GM12865 (cell line): Measurements from ENCODE around the gene KANSL1.
"Not testable (repeated sequence)": the region's sequence is repeated elsewhere in the genome, so short reads cannot be mapped to it uniquely, and the experiment has no call there.

ENCODE experiments used
- DNase-seq: peaks from one replicate; pipeline ENCODE4 v3.0.0; 2010; ENCODE audit warnings: low read depth
- H3K4me3 ChIP-seq: 2 replicates; pipeline ENCODE4 v1.5.1; 2011; ENCODE audit warnings: mild to moderate bottlenecking, low read depth, low read length, control low read depth
- TF ChIP-seq, protein P1 (sequence below): IDR thresholded peaks from 2 replicates; pipeline ENCODE4 v1.5.1; 2011; ENCODE audit warnings: low read length, control low read depth, low read depth, inconsistent platforms; ENCODE audit not compliant: insufficient read depth; ENCODE audit errors: missing control alignments

The KANSL1 gene

DNA sequence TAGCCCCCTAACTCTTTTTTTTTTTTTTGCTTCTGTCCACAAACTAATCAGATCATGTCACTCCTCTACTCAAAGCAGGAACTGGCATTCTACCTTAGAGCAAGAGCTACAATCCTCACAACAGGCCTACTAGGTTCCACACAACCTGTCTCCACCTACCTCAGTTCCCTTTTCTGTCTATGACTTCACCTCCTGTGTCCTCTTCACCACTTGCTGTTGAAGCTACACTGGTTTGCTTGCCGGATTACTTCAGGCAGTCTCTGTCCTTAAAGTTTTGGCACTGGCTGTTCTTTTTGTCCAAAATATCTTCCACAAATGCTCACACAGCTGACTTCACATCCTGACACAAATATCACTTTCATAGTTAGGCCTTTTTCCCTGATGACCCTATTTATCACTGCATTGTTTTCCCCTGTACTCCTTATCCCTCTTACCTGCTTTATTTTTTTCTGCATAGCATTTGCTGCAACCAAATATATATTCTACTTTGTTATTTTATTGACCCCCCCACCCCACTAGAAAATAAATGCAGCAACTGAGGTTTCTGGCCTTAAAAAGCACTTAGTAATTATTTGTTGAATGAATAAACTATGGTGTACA is 72.0 kb downstream of the KANSL1 start:
- no peak overlapping the region for H3K4me3 ChIP-seq
- TF ChIP-seq, protein P1, sequence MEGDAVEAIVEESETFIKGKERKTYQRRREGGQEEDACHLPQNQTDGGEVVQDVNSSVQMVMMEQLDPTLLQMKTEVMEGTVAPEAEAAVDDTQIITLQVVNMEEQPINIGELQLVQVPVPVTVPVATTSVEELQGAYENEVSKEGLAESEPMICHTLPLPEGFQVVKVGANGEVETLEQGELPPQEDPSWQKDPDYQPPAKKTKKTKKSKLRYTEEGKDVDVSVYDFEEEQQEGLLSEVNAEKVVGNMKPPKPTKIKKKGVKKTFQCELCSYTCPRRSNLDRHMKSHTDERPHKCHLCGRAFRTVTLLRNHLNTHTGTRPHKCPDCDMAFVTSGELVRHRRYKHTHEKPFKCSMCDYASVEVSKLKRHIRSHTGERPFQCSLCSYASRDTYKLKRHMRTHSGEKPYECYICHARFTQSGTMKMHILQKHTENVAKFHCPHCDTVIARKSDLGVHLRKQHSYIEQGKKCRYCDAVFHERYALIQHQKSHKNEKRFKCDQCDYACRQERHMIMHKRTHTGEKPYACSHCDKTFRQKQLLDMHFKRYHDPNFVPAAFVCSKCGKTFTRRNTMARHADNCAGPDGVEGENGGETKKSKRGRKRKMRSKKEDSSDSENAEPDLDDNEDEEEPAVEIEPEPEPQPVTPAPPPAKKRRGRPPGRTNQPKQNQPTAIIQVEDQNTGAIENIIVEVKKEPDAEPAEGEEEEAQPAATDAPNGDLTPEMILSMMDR, result no peak
- DNase-seq, result peak; percentile 65

DNA sequence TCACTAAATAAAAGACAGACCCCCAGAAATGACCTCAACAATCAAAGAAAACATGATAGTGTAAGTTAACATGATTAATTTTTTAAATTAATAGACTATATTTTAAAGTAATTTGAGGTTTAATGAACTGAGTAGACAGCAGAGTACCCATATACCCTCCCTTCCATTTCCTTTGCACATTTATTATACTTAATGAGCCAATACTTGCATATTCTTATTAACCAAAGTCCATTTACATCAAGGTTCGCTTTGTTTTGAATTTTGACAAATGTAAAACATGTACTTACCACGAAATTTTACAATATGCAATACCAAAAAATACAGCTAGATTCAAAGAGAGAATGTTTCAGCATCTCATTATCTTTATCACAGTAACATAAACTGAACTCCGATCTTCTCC is 72.7 kb downstream of the KANSL1 start:
- H3K4me3 ChIP-seq, result no peak overlapping the region
- TF ChIP-seq, protein P1, result no peak
- no peak for DNase-seq

DNA sequence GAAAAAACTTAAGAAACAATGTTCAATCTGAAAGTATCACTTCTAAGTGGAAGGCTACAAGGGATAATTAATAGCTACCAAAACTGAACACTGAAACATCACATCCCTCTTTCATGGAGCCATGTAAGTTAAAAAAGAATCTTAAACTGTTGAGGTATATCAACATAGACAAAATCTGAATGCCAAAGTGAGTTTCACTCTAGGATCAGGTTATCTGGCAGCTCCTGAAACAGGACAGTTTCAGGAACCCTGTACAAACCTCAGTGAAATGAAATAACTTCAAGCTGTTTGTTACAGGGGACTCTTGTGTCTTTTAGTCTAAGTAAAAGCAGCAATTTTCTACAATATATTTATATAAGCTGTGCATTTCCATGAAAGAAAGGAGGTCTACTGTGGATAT is 73.2 kb downstream of the KANSL1 start:
- H3K4me3 ChIP-seq, result no peak overlapping the region
- TF ChIP-seq, protein P1, result no peak
- peak; percentile 65 for DNase-seq

DNA sequence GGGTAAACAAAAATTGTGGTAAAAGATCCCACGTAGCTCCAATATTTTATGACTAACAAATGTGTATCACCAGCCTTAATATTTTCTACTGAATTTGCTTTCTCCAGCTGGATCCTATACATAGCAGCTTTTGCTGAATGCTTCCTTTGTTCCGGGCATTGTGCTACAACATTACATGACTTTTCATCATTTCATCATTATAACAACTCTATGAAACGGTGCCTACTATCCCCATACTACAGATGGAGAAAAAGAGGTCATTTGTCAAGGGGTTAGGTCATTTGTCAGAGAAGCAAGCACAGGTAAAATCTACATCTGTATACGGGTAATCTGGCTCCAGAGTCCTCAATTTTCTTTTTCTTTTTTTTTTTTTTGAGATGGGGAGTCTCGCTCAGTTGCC is 74.3 kb downstream of the KANSL1 start:
- TF ChIP-seq, protein P1, result no peak
- no peak overlapping the region for H3K4me3 ChIP-seq
- DNase-seq, result no peak

DNA sequence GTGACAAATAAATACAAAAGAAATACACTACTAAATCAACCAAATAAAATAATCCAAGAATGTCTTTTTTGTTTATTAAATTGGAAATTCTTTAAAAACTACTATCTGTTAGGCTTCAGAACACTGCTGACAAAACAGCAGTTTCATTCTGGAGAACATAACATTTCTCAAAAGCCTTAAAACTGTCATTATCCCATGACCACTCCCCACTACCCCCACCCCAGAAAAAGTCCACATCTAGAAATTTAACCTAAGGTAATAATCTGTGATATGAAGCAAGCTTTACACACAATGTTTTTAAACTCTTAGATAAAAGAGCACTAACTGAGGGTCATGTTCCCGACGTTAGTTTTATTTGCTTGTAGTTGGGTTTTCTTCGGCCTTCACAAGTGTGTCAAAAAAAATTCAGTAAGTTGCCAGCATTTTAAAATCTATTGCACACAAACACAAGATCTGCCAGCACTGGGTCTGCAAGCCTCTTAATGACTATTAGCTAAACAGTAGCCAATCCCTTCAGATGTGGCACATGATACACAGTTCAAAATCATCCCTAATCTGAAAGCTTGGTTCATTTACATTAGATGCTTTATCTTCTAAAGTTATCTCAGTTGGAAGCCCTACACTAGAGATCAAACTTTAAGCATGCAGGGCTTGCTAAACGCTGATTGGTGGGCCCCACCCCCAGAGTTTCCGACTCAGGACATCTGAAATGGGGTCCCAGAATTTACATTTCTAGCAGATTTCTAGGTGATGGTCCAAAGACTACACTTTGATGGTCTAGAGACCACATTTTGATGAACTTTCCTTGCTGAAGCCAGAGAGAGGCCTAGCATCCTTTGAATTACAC is 75.2 kb downstream of the KANSL1 start:
- TF ChIP-seq, protein P1, result no peak

DNA sequence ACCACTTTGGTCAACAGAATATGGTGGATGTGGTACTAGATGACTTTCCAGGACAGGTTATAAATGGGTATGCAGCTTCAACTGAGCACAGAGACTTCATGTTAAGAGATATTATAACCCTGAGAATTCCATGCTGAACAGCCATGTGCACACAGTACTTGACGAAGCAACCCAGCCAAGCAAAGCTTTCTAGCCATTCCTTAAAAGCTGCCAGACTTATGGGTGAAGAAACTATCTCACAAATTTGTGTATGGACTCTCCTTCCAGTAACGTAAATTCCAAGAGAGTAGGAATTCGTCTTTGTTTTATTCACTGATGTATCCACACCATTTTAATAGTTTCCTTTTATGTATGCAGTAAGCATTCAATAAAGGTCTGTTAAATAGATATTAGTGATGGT is 76.1 kb downstream of the KANSL1 start:
- H3K4me3 ChIP-seq, result no peak overlapping the region
- TF ChIP-seq, protein P1, result no peak
- no peak for DNase-seq

More for the DNA sequence above, 75.2 kb downstream of the KANSL1 start:
- DNase-seq, result no peak
- no peak overlapping the region for H3K4me3 ChIP-seq

DNA sequence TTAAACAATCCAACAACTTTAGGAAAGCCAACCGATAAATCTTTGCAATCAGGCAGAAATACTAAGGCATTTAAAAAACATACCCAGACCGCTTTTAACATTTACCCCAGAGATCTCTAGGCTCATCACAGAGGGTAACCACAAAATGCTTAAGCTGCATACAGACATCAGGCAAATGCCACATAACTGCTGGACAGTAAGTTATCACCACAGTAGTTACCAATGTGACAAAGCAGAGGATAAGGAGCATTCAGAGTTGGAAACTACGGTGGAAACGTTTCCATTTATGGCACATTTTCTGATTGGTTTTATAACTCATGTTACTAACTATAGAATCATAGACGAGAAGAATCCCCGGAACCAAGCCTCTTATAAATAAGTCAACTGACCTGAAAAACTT is 77.5 kb downstream of the KANSL1 start:
- TF ChIP-seq, protein P1, result no peak
- no peak for DNase-seq
- no peak overlapping the region for H3K4me3 ChIP-seq

DNA sequence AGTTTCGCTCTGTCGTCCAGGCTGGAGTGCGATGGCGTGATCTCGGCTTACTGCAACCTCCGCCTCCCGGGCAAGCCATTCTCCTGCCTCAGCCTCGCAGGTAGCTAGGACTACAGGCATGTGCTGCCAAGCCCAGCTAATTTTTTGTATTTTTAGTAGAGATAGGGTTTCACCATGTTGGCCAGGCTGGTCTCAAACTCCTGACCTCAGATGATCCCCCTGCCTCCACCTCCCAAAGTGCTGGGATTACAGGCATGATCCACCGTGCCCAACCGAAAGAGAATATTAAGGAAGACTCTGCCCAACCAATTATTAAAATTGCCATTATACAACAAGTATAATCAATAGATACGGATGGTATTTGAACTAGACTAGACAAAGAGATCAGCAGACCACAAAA is 82.0 kb downstream of the KANSL1 start:
- not testable (repeated sequence) for H3K4me3 ChIP-seq, DNase-seq
